22Rv1 (cell line): Measurements from ENCODE around the gene KIRREL2.

Experiments used
- CTCF ChIP-seq: fragments of 450-650 bp; IDR thresholded peaks from 2 replicates; pipeline ENCODE4 v1.5.1; 2017; ENCODE audit warnings: mild to moderate bottlenecking
- ZFX ChIP-seq: fragments of 450-650 bp; IDR thresholded peaks from 2 replicates; pipeline ENCODE4 v1.6.1; 2017; ENCODE audit warnings: antibody characterized with exemption, borderline replicate concordance

GRCh38 chr19:35885904-35886303, 29.2 kb downstream of the KIRREL2 start:
- no peak for TF ChIP-seq CTCF
- TF ChIP-seq ZFX, result no peak
